ENCODE measurements around the gene ZNF554.
A peak's percentile ranks its signal among the peaks of the same experiment; 100 is the strongest.

Gene ZNF554

GRCh38 chr19:2841855-2842574 is 22.3 kb downstream of the ZNF554 start:
- no peaks in the 10 kb centered on the region for H3K79me1 ChIP-seq (ENCODE audit: low read length)

GRCh38 chr19:2845107-2845506 is 25.4 kb downstream of the ZNF554 start:
- H3K4me1 ChIP-seq (ENCODE audit: control insufficient read depth, low read depth, low read length) = no peaks in the 10 kb centered on the region
- H3K36me3 ChIP-seq (ENCODE audit: control insufficient read depth, insufficient read depth, low read length) = no peaks in the 10 kb centered on the region
- no peak overlapping the region for H4K8ac ChIP-seq (ENCODE audit: low read depth, low read length)
- H3K79me2 ChIP-seq (ENCODE audit: control insufficient read depth, insufficient read depth, low read length) = no peaks in the 10 kb centered on the region
- H3K23ac ChIP-seq (ENCODE audit: low read length) = no peak overlapping the region
- H3K4ac ChIP-seq (ENCODE audit: low read depth, low read length) = no peak overlapping the region
- no peak overlapping the region for H3K9ac ChIP-seq (ENCODE audit: low read length)
- H2AK5ac ChIP-seq (ENCODE audit: low read length) = no peak overlapping the region
- H4K5ac ChIP-seq (ENCODE audit: low read length) = no peak overlapping the region
- no peak overlapping the region for H2BK120ac ChIP-seq (ENCODE audit: low read depth, low read length)
- H2BK5ac ChIP-seq (ENCODE audit: low read length) = no peak overlapping the region
- peaks cover 1% of the 10 kb centered on the region for H3K27me3 ChIP-seq (ENCODE audit: insufficient read depth, low read length, poor library complexity)
- WGBS (ENCODE audit: extremely low coverage, insufficient coverage, low lambda C conversion rate) = no CpG with 5 or more reads among the region's 2 CpGs
- no peak overlapping the region for H3K56ac ChIP-seq (ENCODE audit: low read length)
- no peak for DNase-seq
- no peak overlapping the region for H3K18ac ChIP-seq (ENCODE audit: low read length)
- no peak overlapping the region for H3K4me3 ChIP-seq (ENCODE audit: low read length)
- no peaks in the 10 kb centered on the region for H3K79me1 ChIP-seq (ENCODE audit: low read length)
- no peak overlapping the region for H2BK15ac ChIP-seq (replicated peaks; ENCODE audit: low read depth)
- no peak overlapping the region for H3K27ac ChIP-seq (ENCODE audit: low read depth, low read length)
- no peak overlapping the region for H3K4me2 ChIP-seq (ENCODE audit: low read length)

More at GRCh38 chr19:2841855-2842574, 22.3 kb downstream of the ZNF554 start:
- Histone ChIP-seq H2BK120ac (ENCODE audit: low read depth, low read length) (no peak overlapping the region), H3K18ac (ENCODE audit: low read length) (peak overlapping the region; percentile 46), H2BK5ac (ENCODE audit: low read length) (no peak overlapping the region), H3K79me2 (ENCODE audit: control insufficient read depth, insufficient read depth, low read length) (no peaks in the 10 kb centered on the region), H3K56ac (ENCODE audit: low read length) (peak overlapping the region; percentile 89), H4K5ac (ENCODE audit: low read length) (no peak overlapping the region), H3K27ac (ENCODE audit: low read depth, low read length) (no peak overlapping the region), H3K27me3 (ENCODE audit: insufficient read depth, low read length, poor library complexity) (peaks cover 1% of the 10 kb centered on the region), H3K4me3 (ENCODE audit: low read length) (peak overlapping the region; percentile 73), H3K23ac (ENCODE audit: low read length) (no peak overlapping the region), H3K36me3 (ENCODE audit: control insufficient read depth, insufficient read depth, low read length) (no peaks in the 10 kb centered on the region), H3K4me2 (ENCODE audit: low read length) (peak overlapping the region; percentile 62), H4K8ac (ENCODE audit: low read depth, low read length) (no peak overlapping the region), H2AK5ac (ENCODE audit: low read length) (no peak overlapping the region), H3K9ac (ENCODE audit: low read length) (peak overlapping the region; percentile 80), H3K4me1 (ENCODE audit: control insufficient read depth, low read depth, low read length) (no peaks in the 10 kb centered on the region), H2BK15ac (replicated peaks; ENCODE audit: low read depth) (no peak overlapping the region), H3K4ac (ENCODE audit: low read depth, low read length) (peak overlapping the region; percentile 62)
- DNase-seq = no peak
- no CpG with 5 or more reads among the region's 62 CpGs for WGBS (ENCODE audit: extremely low coverage, insufficient coverage, low lambda C conversion rate)

GRCh38 chr19:2846180-2846894 is 26.7 kb downstream of the ZNF554 start:
- H2BK15ac ChIP-seq (replicated peaks; ENCODE audit: low read depth) = no peak overlapping the region

GRCh38 chr19:2847507-2847906 is 27.8 kb downstream of the ZNF554 start:
- Histone ChIP-seq H2AK5ac (ENCODE audit: low read length) (no peak overlapping the region), H3K4me3 (ENCODE audit: low read length) (no peak overlapping the region), H4K8ac (ENCODE audit: low read depth, low read length) (no peak overlapping the region), H3K27me3 (ENCODE audit: insufficient read depth, low read length, poor library complexity) (no peaks in the 10 kb centered on the region), H4K5ac (ENCODE audit: low read length) (no peak overlapping the region), H3K79me2 (ENCODE audit: control insufficient read depth, insufficient read depth, low read length) (no peaks in the 10 kb centered on the region), H3K4me1 (ENCODE audit: control insufficient read depth, low read depth, low read length) (no peaks in the 10 kb centered on the region), H2BK120ac (ENCODE audit: low read depth, low read length) (no peak overlapping the region), H2BK15ac (replicated peaks; ENCODE audit: low read depth) (no peak overlapping the region), H3K9ac (ENCODE audit: low read length) (no peak overlapping the region), H3K4ac (ENCODE audit: low read depth, low read length) (no peak overlapping the region), H3K79me1 (ENCODE audit: low read length) (no peaks in the 10 kb centered on the region), H3K56ac (ENCODE audit: low read length) (no peak overlapping the region), H3K27ac (ENCODE audit: low read depth, low read length) (no peak overlapping the region), H3K18ac (ENCODE audit: low read length) (no peak overlapping the region), H3K23ac (ENCODE audit: low read length) (no peak overlapping the region), H2BK5ac (ENCODE audit: low read length) (no peak overlapping the region), H3K4me2 (ENCODE audit: low read length) (no peak overlapping the region), H3K36me3 (ENCODE audit: control insufficient read depth, insufficient read depth, low read length) (peaks cover 3% of the 10 kb centered on the region)
- no CpG with 5 or more reads among the region's 3 CpGs for WGBS (ENCODE audit: extremely low coverage, insufficient coverage, low lambda C conversion rate)
- no peak for DNase-seq

More at GRCh38 chr19:2846180-2846894, 26.7 kb downstream of the ZNF554 start:
- Histone ChIP-seq H3K23ac (ENCODE audit: low read length) (no peak overlapping the region), H3K18ac (ENCODE audit: low read length) (no peak overlapping the region), H4K5ac (ENCODE audit: low read length) (no peak overlapping the region), H3K79me1 (ENCODE audit: low read length) (no peaks in the 10 kb centered on the region), H3K9ac (ENCODE audit: low read length) (no peak overlapping the region), H3K4ac (ENCODE audit: low read depth, low read length) (no peak overlapping the region), H3K4me1 (ENCODE audit: control insufficient read depth, low read depth, low read length) (no peaks in the 10 kb centered on the region), H3K36me3 (ENCODE audit: control insufficient read depth, insufficient read depth, low read length) (no peaks in the 10 kb centered on the region), H2BK120ac (ENCODE audit: low read depth, low read length) (no peak overlapping the region), H3K79me2 (ENCODE audit: control insufficient read depth, insufficient read depth, low read length) (no peaks in the 10 kb centered on the region), H3K4me3 (ENCODE audit: low read length) (no peak overlapping the region), H3K27me3 (ENCODE audit: insufficient read depth, low read length, poor library complexity) (peaks cover 1% of the 10 kb centered on the region), H3K4me2 (ENCODE audit: low read length) (no peak overlapping the region), H3K56ac (ENCODE audit: low read length) (no peak overlapping the region), H2AK5ac (ENCODE audit: low read length) (no peak overlapping the region), H2BK5ac (ENCODE audit: low read length) (no peak overlapping the region), H3K27ac (ENCODE audit: low read depth, low read length) (no peak overlapping the region), H4K8ac (ENCODE audit: low read depth, low read length) (no peak overlapping the region)
- no CpG with 5 or more reads among the region's 13 CpGs for WGBS (ENCODE audit: extremely low coverage, insufficient coverage, low lambda C conversion rate)
- DNase-seq = no peak

GRCh38 chr19:2848616-2849015 is 28.9 kb downstream of the ZNF554 start:
- H3K36me3 ChIP-seq (ENCODE audit: control insufficient read depth, insufficient read depth, low read length) = peaks cover 3% of the 10 kb centered on the region
- no CpG with 5 or more reads among the region's 4 CpGs for WGBS (ENCODE audit: extremely low coverage, insufficient coverage, low lambda C conversion rate)
- DNase-seq = no peak

More at GRCh38 chr19:2848616-2849015, 28.9 kb downstream of the ZNF554 start:
- Histone ChIP-seq H3K27me3 (ENCODE audit: insufficient read depth, low read length, poor library complexity) (no peaks in the 10 kb centered on the region), H3K9ac (ENCODE audit: low read length) (no peak overlapping the region), H4K5ac (ENCODE audit: low read length) (no peak overlapping the region), H3K4me2 (ENCODE audit: low read length) (no peak overlapping the region), H4K8ac (ENCODE audit: low read depth, low read length) (no peak overlapping the region), H3K4me1 (ENCODE audit: control insufficient read depth, low read depth, low read length) (no peaks in the 10 kb centered on the region), H3K79me1 (ENCODE audit: low read length) (no peaks in the 10 kb centered on the region), H2AK5ac (ENCODE audit: low read length) (no peak overlapping the region), H3K4me3 (ENCODE audit: low read length) (no peak overlapping the region), H3K23ac (ENCODE audit: low read length) (no peak overlapping the region), H2BK5ac (ENCODE audit: low read length) (no peak overlapping the region), H3K4ac (ENCODE audit: low read depth, low read length) (no peak overlapping the region), H2BK120ac (ENCODE audit: low read depth, low read length) (no peak overlapping the region), H2BK15ac (replicated peaks; ENCODE audit: low read depth) (no peak overlapping the region), H3K27ac (ENCODE audit: low read depth, low read length) (no peak overlapping the region), H3K79me2 (ENCODE audit: control insufficient read depth, insufficient read depth, low read length) (no peaks in the 10 kb centered on the region), H3K56ac (ENCODE audit: low read length) (no peak overlapping the region), H3K18ac (ENCODE audit: low read length) (no peak overlapping the region)
